HG02759 (cell line): Measurements from ENCODE around the gene CEP85L.
A peak's percentile ranks its signal among the peaks of the same experiment; 100 is the strongest.

ENCODE experiments used
- ATAC-seq: cut with Tn5 transposase; IDR thresholded peaks from one replicate; pipeline ENCODE4 v1.9.1; 2021; ENCODE audit warnings: mild to moderate bottlenecking, moderate library complexity; ENCODE audit not compliant: unreplicated experiment

CEP85L gene

GRCh38 chr6:118580585-118581419, 70.6 kb downstream of the CEP85L start:
- ATAC-seq = peak; percentile 84

DNA sequence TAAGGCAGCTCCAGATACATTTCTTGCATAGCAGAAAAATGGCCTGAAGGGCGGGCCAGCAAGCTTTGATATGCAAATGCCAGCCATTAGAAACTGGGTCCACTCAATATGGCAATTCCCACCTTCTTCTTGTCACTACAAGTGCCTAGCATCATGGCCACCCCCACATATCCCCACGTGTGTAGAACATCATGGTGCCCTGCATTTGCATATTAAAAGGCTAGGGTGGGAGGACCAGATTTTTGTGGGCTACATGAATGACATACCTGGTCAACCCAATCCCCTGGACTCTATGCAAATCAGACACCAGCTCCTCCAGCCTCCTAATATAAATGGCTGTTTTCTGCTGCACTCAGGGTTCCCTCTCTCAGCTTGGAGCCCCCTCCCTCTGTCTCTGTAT, 71.6 kb downstream of the CEP85L start:
- no peak for ATAC-seq

- ATAC-seq = no peak
Measured at GRCh38 chr6:118578617-118579016, 72.8 kb downstream of the CEP85L start.

DNA sequence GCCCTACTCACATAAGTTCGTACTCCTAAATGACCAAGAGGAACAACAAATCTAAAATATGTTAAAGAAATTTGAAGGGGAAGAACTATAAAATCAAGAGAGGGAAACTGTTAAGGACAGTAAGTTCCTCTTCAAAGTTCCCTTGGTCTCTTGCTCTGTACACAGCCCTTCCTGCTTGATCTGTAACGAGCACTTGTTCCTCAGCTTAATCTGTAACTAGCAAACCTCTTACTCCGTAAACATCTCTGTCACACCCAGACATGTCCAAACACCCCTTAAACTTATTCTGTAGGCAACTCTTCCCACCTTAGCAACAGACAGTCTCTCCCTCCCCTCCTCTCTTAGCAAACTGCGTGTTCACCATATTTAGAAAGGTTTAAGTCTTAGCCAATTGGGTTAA, 73.4 kb downstream of the CEP85L start:
- no peak for ATAC-seq

DNA sequence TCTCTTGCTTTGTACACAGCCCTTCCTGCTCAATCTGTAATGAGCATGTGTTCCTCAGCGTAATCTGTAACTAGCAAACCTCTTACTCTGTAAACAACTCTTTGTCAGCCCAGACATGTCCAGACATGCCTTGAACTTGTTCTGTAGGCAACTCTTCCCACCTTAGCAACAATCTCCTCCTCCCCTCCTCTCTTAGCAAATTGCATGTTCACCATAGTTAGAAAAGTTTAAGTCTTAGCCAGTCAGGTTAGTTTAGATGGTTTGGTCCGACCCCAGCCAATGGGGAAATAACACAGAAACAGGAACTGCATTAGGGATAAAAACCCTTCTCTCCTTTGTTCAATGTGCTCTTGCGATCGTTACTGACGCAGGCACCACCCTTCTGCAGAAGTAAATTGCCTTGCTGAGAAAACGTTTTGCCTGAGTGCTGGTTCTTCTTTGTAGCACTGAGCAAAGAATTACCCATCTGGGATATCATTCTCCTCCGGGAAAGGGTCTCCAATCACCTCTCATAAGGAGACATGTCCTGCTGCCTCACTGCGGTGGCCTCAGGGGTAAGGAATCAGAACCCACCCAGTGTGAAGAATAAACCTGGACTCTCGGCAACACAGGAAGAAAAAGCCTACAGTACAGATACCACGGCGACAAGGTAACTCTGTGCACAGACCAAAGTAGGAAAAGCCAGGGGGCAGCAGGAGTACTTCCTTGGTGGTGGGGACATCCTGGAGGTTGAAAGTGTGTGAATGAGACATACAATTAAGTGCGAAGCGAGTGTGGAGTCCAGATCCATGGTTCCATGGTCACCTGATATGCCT, 77.1 kb downstream of the CEP85L start:
- ATAC-seq = no peak

- ATAC-seq = no peak
Measured at GRCh38 chr6:118571121-118571520, 80.3 kb downstream of the CEP85L start.

GRCh38 chr6:118569498-118569897, 81.9 kb downstream of the CEP85L start:
- no peak for ATAC-seq

DNA sequence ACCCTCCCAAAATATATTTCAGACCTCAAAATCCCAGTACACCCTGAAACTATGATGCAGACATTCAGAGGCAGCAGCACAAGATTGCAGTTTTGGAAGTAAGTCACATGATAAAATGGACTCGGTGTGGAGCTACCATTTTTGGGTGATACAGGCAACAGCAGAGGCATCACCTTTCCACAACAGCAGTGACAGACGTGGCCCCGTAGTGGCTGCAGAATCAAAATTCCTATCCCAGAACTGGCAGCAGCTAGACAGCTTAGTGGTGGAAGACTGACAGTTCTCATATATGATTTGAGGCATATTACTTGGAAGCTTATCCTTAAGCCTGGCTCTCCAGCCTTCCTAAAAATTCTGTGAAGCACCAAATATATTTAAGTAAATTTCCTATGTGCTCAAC, 83.4 kb downstream of the CEP85L start:
- ATAC-seq = no peak

- ATAC-seq = peak; percentile 98
Measured at GRCh38 chr6:118565311-118565960, 86.0 kb downstream of the CEP85L start.

DNA sequence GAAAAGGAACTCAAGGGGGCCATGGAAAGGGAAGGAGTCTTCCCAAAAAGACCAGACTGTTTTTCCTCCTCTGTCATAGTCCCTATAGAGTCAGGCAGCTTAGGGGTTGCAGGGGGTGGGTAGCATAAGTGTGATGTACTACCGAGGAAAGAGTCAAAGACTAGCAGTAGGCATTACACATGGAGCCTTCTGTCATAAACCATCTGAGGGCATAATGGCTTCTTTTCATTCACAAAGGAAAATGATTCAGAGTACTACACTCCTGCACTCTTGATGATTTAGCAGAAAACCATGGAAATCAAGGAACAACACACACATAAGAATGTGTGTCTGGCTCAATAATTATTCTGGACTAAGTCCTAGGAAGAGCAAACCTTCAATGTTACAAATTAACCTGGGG, 88.4 kb downstream of the CEP85L start:
- ATAC-seq = no peak

DNA sequence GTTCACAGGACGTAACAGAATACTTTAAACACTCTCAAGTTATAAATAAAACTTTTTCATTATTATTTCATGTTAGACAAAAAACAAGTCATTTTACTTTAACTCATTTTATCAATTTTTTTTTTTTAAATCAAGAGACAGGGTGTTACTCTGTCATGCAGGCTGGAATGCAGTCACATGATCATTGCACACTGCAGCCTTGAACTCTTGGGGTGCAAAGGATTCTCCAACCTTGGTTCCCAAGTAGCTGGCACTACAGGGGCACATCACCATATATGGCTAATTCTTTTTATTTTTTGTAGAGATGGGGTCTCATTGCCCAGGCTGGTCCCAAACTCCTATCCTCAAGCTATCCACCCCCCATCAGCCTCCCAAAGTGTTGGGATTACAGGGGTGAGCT, 89.1 kb downstream of the CEP85L start:
- no peak for ATAC-seq

DNA sequence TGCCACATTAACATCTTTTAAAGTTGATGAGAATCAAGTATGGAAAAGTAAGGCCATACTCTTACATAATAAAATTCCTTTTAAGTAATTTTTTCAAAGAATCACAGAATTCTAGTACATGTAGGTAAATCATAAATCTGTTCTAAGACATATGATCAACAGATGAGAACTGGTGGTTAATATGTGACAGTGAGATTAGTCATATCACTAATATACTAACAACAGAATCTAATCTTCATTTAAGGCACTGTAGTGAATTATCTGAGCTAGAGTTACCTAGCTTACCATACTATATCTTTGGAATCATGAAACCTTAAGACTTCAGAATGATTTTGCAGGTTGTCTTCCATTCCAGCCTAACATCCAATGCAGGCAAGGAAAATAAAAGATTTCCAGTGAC, 91.7 kb downstream of the CEP85L start:
- peak; percentile 66 for ATAC-seq

GRCh38 chr6:118558464-118559217, 92.8 kb downstream of the CEP85L start:
- ATAC-seq = peak; percentile 55

- no peak for ATAC-seq
Measured at GRCh38 chr6:118554698-118555097, 96.7 kb downstream of the CEP85L start.

DNA sequence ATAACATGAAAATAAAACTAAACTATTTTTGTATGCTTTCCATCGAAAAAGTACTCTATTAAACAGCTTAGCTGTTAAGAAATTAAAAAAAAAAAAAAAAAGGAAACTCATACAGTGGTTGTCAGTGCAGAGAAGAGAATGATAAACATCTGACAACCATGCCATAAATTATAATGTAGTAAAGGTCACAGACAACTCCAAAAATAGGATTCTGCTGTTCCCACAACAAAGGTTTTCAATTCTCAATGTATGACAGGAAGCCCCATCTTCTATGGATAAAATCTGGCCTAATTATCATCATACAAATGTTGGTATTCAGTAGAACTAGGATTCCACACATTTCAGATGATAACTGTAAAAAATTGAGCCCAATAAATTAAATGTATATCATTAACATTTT, 98.3 kb downstream of the CEP85L start:
- no peak for ATAC-seq

- peak; percentile 94 for ATAC-seq
Measured at GRCh38 chr6:118551063-118552053, 100.0 kb downstream of the CEP85L start.

DNA sequence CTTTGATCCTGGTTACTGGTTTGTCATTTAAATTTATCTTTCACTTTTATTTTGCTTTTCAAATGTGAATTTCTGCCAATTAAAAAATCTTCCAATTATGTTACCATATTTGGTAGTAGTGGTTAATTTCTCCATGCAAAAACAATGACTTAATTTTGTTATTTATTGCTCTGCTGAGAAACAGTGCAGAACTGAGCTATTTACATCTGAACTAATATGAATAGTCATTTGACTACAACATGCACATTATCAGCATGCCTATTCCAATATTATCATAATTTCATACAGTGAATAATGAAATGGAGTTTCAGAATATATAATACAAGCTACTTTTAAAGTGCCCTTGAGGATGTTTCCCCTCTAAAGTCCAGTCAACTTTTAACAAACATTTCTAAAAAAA, 102.8 kb downstream of the CEP85L start:
- ATAC-seq = no peak

GRCh38 chr6:118548136-118548535, 103.3 kb downstream of the CEP85L start, which contains the start of gene PLN:
Gene PLN, plus strand, starts transcription at chr6:118548296. Its CDS starts 10,626 bp downstream, at chr6:118558922.
- no peak for ATAC-seq

DNA sequence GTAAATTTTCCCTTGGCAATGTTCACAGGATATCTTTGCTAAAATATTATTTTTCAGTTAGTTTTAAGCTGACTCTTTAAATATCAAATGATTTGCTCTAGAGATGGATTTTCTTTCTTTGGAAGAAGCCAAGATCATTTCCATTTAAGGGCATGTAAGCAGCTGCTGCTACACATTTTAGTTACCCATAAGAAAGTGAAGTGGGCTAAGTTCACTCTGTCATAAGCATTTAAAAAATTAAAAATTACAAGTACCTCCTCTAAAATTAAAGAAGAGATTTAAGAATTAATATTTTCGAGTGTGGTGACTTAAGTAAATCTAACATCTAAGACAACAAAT, 104.5 kb downstream of the CEP85L start:
- ATAC-seq = no peak
